RPMI7951 (cell line): ENCODE results near the gene ASCC3. TPM values are rescaled to one million over a fixed set of nuclear protein-coding genes. Genes with fewer than 3 reads are reported as not detected.

Source experiments
- DNase-seq: peaks from one replicate; pipeline ENCODE4 v3.0.0-alpha.2; 2012; ENCODE audit warnings: low read depth
- total RNA-seq: library from RNA; depleted of rRNA; stranded (reverse); fragments of >200 nt; shearing (Covaris generic); gene quantifications from 2 replicates; pipeline ENCODE4 v1.2.3, GENCODE V29; 2014

The ASCC3 gene
- total RNA-seq, 1 experiment from 2014 or later = 40.7 TPM

DNA sequence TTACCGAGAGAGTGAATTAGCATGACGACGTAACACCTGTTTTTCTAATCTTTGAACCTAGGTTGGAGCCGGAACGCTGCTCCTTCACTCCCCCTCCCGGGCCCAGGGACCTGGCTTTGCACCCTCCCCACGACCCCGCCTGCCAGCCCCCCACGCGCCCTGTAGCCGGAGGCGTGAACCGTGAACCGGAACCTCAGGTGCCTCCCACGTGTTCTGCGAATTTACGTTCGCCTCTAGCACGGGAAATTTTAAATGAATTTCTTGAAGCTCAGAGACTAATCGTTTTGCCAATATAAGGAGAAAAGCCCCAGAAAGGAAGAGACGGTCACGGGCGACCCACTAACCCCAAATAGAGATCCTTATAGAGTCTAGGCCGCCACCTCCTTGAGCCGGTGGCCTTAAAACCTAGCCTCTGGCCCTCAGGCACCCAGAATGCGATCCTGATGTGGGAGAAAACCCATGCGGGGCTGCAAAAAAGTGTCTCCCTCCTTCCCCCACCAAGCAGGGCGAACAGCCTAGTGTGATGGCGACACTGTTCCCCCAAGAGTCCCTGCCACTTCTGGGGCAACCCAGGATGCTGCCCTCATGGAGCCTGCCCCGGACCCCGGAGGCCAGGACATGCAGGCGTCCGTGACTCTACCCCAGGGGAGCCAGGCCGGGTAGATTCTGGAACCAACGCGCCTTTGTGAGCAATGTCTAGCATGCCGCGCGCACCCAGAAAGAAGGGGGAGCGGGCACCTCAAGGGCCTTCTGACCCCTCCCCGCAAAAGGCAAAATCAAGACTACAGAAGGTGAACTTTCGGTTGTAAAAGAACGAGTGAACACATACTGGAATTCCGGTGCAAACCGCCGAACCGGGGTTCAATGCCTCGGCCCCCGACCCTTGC is 413.8 kb downstream of the ASCC3 start:
- no peak for DNase-seq

DNA sequence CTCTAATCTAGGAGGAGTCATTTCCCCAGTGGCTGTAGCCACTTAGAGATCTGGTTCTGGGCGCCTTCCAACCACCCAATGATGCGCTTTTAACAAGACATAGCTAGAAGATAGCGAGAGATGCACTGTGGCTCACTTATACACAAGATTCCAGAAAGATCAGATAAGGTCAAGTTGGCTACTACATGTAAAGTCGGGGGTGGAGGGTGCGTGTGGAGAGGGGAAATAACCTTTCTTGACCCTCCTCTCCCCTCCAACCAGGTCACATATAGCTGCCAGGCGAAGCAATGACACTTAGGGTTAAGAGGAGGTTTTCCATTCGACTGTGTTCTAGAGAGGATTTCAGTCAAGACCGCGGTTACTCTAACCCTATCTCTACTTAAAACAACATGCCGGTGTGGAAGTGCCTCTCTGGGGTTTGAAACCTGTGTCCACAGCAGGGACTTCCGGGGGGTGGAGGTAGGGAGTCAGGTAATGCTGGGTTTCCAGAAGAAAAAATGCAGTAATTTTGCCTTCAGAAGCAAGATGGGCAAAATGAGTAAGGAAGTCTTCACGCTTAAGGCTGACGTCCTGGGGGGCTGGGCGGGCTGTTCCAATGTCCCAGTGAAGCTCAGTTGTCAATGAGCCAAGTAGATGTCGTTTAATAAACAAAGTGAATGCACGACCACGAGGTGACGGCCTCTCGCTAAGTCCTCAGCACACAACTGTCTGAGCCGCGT is 414.6 kb downstream of the ASCC3 start:
- no peak for DNase-seq

DNA sequence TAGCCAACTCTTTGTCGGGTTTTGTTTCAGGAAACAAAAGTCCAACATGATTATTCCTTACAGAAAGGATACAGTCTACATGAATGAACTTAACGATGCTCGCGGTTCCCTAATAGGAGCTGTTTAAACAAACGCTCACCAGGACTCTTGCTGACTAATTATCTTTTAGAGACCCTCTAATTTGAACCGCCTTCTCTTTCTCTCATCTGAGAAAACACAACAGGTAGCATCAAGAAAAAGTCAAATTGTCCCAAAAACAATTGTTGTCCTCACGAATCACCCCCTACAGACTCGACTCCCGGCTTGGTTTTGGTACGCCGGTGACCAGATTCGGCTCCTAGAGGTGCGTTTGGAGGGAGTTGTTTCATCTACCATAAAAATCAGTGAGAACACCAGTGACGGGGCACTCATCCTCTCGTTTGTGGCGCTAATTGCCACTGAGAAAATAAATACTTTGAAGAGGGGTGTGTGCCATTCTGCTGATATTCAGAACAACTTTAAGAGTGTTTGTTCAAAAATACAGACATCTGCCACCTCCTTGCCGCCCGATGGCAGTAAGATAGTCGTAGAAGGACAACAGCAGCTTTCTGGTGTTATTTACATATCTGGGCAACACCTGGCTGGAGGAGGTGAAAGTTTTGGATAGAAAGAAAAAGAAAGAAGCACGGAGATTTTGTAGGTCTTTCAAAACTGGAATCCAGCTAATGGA is 415.3 kb downstream of the ASCC3 start:
- DNase-seq = no peak

DNA sequence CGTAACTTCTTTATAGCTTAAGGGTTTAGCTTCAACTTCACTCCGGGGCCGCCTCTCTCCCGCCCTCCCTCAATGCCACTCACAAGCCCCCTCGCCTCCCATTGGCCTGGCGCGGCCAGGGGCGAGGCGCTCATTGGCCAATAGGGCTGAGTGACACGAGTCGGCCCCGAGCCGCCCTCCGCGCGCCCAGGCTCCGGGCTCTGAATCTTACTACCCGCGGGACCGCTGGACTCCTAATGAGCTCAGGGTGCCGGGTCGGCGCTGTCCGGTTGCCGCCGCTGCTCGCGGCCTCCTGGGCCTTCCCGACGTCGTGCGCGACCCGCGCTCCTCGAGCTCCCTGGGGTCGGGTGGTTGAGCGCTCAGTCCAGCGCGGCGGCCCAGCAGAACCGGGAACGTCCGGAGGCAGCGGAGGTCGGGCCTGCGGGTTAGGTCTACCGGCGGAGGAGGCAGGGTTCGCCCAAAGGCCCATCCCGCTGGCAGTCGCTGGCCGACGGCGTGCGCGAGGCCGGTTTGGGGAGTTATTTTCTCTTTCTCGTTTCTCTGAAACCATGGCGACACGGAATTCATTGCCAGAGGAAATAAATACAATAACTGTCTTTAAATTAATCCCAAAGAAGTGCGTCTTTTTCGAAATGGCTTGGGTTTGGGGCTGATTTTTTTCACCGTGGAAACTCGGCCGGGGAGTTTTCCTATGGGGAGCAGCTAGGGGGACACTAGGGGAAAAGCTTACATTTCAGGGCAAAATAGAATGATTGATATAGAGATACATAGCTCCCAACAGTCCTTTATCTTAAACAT is 416.0 kb downstream of the ASCC3 start, which contains the start of gene SIM1:
Gene SIM1 (minus strand): TSS at position 19 of the 798 bp plus-strand sequence. CDS start 1,453 bp downstream, outside the sequence.
- DNase-seq = peak; percentile 83

DNA sequence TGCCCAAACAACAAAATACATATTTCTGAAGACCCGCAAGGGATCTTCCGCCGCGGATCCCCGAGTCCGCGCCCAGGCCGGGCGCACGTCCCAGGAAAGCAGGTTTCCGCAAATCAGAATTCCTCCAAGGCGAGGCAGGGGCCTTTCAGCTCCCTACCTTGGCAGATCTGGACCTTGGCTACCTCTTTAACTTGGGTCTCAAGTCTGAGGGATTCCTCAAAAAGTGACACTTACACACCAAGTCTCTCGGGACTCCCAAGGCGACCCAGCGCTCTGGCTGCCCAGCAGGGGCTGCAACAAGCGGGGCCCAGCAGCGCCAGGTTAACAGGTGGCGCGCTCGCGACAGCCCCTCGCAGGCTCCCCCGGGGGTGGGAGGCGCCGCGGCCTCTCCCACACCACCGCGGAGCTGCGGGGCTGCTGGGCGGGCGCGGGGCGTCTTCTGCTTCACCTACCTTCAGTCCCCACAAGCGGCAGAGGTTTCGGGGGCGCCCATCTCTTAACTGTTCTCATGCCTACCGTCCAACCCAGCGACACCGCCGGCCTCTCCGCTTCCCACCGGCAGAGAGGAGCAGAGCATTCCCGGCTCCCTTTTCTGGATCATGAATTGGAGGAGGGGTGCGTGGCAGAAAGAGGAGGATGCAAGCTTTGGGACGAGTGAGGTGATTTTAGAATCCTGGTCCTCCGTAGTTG is 416.8 kb downstream of the ASCC3 start:
- DNase-seq = no peak

DNA sequence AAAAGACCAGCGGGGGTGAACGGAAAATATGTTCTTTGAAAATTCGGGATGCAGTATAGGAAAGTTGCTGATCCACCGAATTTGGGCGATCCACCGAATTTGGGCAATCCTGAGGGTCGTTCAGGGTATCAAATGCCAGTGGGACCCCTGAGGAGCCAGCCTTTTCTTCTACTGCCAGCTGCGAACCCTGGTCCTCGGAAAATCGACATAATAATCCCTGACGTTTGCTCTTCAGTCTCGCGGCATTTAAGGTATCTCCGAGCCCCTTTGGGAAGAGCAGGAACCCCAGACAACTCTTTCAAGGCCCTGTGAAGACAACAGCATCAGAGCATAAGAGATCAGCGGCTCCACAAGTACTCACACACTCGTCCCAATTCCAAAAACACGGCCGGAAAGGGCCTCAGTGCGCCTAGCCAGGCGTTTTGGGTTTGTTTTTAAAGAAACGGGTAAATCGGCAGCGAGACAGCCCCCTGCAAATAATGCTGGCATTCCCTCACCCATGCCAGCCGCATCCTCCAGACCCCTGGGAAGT is 417.4 kb downstream of the ASCC3 start:
- no peak for DNase-seq

DNA sequence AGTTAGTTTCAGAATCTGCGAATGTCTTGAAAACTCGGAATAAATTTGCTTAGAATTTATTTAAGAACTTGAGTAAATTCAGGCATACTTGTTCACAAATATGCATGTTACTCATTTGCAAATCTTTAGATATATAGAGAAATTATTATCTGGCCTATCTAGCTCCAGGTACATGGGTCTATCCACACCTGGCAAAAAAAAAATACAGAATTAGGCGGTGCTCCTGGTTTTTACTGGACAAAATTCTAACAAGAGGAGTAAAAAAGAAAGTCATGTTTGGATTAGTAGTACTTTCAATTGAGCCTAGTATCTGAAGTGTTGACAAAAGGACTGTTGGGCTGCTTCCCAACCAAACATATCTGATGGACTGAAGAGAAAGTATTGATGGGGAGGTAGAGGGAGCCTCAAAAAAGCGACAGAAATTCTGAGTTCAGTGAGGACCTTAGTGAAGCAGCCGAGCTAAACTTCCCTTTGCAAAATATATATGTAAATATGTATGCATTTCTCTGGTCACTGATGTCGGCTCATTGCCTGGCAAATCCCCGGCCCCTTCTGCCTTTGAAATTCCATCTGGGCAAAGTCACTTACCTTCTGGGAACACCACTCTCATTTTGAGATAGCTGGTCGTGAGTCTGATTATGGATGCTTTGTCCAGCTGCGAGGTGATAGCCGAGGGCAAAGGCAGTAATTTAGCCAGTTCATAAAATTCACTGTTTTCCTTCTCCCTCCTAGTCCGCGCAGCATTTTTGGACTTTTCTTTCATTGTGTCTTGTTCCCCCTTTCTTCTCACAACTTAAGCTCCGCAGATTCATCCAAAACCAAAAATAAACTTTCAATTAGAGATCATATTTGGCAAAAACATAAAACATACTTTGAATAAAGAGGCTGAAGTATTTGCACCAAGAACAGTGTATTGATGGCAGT is 418.2 kb downstream of the ASCC3 start:
- DNase-seq = no peak

DNA sequence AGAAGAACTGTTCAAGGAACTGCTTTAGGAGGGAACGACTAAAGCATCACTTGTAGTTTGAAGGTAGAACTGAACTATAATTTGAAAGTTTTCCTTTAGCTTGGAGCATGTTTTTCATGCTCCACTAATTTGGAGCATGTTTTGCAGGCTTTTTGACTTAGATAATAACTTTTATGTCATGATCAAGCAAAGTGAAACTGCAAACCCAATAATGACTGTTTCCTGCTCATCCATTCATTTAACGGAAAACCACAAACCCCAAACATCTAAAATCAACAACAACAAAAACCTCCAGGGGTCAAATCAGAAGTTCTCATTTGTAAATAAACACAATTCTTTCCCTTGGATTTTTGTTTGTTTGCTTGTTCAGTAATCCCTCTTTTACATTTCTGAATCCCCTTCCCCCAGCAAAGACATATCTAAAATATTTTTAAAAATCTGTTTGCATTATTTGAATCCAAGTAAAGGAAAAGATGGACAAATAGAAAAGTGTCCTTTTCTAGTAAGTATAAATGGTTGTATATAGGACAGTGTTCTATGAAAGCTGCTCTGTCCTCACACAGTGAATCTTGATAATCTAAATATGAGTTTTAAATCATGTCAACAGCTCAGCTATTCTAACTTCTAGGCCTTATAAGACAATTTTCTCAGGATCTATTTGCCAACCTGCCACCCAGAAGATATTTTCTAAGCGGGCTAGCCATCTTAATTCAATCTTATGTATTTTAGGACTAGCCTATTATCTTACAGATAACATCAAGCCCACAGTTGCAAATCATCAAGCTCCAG is 419.0 kb downstream of the ASCC3 start:
- no peak for DNase-seq

DNA sequence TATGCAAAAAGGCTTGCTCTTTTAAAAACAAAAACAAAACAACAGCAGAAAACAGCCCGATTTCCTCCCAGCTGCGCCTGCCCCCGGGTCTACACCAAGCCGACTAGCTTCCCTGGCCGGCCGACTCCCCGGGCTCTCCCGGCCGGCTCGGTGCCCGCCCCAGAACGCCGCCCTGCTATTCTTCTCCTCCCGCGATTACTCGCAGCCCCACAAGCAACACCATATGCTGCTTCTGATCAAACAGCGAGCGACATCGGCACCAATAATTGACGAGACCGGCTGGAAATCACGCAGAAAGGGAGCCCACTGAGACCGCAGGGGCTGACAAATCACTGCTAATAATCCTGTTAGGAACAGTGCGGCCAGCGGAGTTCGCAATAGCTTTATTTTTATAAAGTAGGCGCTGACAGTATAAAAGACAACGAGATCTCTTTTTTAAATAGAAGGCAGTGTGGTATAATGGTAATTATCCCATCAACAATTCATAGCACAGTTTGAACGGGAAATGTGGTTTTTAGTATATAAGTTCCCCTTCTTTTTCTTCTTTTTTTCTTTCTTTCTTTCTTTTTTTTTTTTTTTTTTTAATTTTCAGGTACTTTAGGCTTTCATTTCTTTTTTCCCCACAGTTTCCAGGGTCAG is 419.7 kb downstream of the ASCC3 start:
- DNase-seq = no peak

DNA sequence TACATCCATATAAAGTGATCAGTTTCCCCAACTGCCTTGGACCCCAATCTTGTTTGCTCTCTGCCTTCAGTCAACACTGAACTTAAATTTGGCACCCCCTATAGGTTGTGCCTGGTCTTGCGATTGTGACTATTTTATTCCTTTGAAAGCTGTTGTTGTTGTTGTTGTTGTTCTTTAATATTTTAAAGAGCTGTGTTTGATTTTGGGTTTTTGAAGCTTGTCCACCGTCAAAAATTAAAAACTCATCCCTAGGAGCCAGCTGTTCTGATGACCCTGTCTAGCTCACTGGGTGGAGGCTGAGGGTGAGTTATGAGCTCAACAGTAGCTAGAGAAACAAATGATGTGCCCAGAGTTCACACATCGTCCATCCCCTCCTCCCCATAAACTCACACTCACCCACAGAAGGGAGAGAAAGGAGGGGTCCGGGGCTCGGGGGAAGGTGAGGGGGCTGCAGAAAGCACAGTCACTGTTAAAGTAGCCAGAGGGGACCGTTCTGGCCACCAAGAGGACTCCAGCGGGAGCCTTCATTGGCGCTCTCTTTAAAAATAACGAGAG is 420.4 kb downstream of the ASCC3 start:
- DNase-seq = no peak

DNA sequence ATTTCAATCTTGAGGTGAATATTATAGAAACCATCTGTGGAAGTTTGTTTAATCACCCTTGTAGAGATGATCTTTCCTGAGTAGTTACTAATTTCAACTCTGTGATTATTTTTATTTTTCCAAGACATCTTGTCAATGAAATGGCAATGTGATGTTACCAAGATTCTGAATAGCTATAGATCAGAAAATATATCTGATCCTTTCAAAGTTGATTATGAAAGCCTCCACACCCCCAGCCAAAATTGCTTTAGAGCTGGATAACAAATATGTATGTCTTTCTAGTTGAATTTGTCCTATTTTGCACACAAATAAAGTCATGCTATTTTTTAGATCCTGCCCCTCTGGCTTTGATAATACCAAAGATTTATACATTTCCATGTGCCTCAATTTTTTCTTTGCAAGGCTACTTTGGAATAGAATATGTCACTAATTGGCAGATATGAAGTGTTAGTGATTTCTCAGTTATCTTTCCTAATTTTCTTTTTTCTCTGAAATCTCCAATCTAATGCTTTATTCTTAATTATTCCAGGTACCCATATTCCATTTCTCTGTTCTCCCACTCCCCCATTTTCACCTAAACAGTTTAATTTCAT is 421.4 kb downstream of the ASCC3 start:
- DNase-seq = no peak

DNA sequence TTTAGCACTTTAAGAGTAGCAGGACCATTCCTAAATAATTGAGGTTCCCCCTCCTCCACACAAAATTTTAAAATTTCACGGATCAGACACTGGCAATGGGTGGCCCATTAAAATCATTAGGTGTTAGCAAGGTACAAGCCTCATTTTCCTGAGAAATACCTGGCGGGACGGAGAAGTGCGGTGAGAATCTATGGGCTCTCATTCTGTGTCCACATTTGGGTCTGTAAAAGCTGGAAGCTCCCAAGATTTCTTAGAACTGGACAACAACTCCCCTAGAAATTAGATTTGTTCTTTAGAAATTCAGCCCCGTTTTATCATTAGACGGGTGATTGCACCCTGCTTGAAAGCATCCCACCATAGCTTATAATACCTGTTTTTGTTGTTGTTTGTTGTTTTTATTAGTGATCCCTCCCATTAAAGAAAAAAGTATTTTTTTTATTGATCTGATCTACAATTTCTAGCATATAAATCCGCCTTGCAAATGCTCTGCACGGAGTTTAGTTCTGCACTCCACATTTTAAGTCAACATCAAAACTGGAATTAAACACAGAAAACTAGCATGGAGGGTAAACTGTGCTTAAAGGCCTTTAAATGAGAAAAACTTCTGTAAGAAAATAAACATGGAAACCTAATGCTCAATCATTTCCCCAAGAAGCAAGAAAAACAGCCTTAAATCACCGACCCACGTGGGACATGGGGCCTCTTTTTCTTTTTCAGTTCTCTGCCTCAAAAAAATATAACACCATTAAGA is 422.1 kb downstream of the ASCC3 start:
- DNase-seq = no peak
